Muscle of arm (tissue), 12 donors: ENCODE results near the gene FCRLA. TPM values are rescaled to one million over a fixed set of nuclear protein-coding genes. Genes with fewer than 3 reads are reported as not detected.
A peak's percentile ranks its signal among the peaks of the same experiment; 100 is the strongest.
"Not testable (repeated sequence)": the region's sequence is repeated elsewhere in the genome, so short reads cannot be mapped to it uniquely, and the experiment has no call there.

Experiments used
- DNase-seq: peaks from one replicate; pipeline ENCODE4 v3.0.0-alpha.2; 2013
- polyA plus RNA-seq, 12 donors: library from polyadenylated mRNA; unstranded; fragments of 120-200 nt; gene quantifications; one replicate each; pipeline ENCODE4 v1.2.1, GENCODE V29; 2013; ENCODE audit not compliant: insufficient read length in 12 of 12

FCRLA gene
- polyA plus RNA-seq, 12 donors = 0.13 to 4.5 (median 0.32) TPM; not detected in 3

GRCh38 chr1:161705537-161705936 lies 1.5 kb upstream of the FCRLA start:
- no peak for DNase-seq

- DNase-seq = no peak
Observed at GRCh38 chr1:161706113-161706481, 932 bp upstream of the FCRLA start.

- DNase-seq = no peak
Observed at GRCh38 chr1:161707503-161707902, 474 bp downstream of the FCRLA start.

- no peak for DNase-seq
Observed at GRCh38 chr1:161709373-161709772, 2.3 kb downstream of the FCRLA start.

- DNase-seq = no peak
Observed at GRCh38 chr1:161710560-161710959, 3.5 kb downstream of the FCRLA start.

- DNase-seq = no peak
Observed at GRCh38 chr1:161718559-161719324, 11.7 kb downstream of the FCRLA start.

- no peak for DNase-seq
Observed at GRCh38 chr1:161719325-161719611, 12.2 kb downstream of the FCRLA start.

GRCh38 chr1:161720422-161720821 lies 13.4 kb downstream of the FCRLA start:
- no peak for DNase-seq

- DNase-seq = no peak
Observed at GRCh38 chr1:161720956-161721737, 14.1 kb downstream of the FCRLA start, which contains the start of gene FCRLB. Gene FCRLB, plus strand, starts transcription at chr1:161721544. Its CDS starts 1,129 bp downstream, at chr1:161722673.

- no peak for DNase-seq
Observed at GRCh38 chr1:161721738-161722343, 14.8 kb downstream of the FCRLA start.

GRCh38 chr1:161722406-161722805 lies 15.4 kb downstream of the FCRLA start:
- no peak for DNase-seq

- DNase-seq = no peak
Observed at GRCh38 chr1:161723459-161724141, 16.6 kb downstream of the FCRLA start.

GRCh38 chr1:161725258-161725907 lies 18.4 kb downstream of the FCRLA start:
- not testable (repeated sequence) for DNase-seq

- peak; percentile 25 for DNase-seq
Observed at GRCh38 chr1:161725908-161726472, 19.0 kb downstream of the FCRLA start.

GRCh38 chr1:161726473-161727255 lies 19.6 kb downstream of the FCRLA start:
- peak; percentile 88 for DNase-seq

- DNase-seq = no peak
Observed at GRCh38 chr1:161727256-161727924, 20.4 kb downstream of the FCRLA start.

- DNase-seq = no peak
Observed at GRCh38 chr1:161728376-161729226, 21.6 kb downstream of the FCRLA start.

- DNase-seq = no peak
Observed at GRCh38 chr1:161730050-161730564, 23.1 kb downstream of the FCRLA start.

GRCh38 chr1:161731241-161731640 lies 24.2 kb downstream of the FCRLA start:
- no peak for DNase-seq
